Measurements from ENCODE around the gene TSHZ2.
"Not testable (repeated sequence)": the region's sequence is repeated elsewhere in the genome, so short reads cannot be mapped to it uniquely, and the experiment has no call there.

The TSHZ2 gene

GRCh38 chr20:53087037-53087777 lies 115.0 kb downstream of the TSHZ2 start:
- Histone ChIP-seq H3K27me3 (no peaks in the 10 kb centered on the region), H4K20me1 (no peaks in the 10 kb centered on the region), H3K4me2 (no peak overlapping the region), H3K36me3 (no peaks in the 10 kb centered on the region), H3K4me3 (no peak overlapping the region), H3K9ac (no peak overlapping the region), H3K9me3 (no peaks in the 10 kb centered on the region), H3K27ac (no peak overlapping the region), H3K4me1 (no peaks in the 10 kb centered on the region; the same call in 1 of the 2 replicates)
- TF ChIP-seq Cebpa-rat (IDR thresholded peaks at IDR 0.05): no peak

DNA sequence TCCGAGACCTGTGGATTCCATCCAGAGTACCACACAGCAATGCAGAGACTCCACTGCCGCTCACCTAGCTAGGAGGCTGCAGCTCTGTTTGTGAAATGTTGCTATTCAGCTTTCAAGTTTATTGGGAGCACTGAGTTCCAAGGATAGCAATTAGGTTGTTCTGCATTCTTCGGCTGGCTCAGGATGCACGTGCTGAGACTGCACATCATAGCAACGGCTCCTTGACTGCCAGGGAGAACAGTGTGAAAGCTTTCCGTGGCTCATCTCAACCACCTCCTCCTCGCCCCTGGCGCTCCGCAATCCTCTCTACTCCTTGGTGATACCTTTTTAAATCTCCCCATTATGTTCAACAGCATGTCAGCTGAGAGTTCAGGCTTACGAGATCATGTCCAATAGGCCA lies 116.6 kb downstream of the TSHZ2 start:
- H3K27ac ChIP-seq: no peak overlapping the region
- H3K9ac ChIP-seq: no peak overlapping the region
- no peaks in the 10 kb centered on the region for H4K20me1 ChIP-seq
- H3K27me3 ChIP-seq: no peaks in the 10 kb centered on the region
- no peaks in the 10 kb centered on the region for H3K9me3 ChIP-seq
- no peaks in the 10 kb centered on the region for H3K36me3 ChIP-seq
- no peak for TF ChIP-seq Cebpa-rat (IDR thresholded peaks at IDR 0.05)
- no peak overlapping the region for H3K4me2 ChIP-seq
- H3K4me1 ChIP-seq: no peaks in the 10 kb centered on the region; the same call in 1 of the 2 replicates
- no peak overlapping the region for H3K4me3 ChIP-seq

DNA sequence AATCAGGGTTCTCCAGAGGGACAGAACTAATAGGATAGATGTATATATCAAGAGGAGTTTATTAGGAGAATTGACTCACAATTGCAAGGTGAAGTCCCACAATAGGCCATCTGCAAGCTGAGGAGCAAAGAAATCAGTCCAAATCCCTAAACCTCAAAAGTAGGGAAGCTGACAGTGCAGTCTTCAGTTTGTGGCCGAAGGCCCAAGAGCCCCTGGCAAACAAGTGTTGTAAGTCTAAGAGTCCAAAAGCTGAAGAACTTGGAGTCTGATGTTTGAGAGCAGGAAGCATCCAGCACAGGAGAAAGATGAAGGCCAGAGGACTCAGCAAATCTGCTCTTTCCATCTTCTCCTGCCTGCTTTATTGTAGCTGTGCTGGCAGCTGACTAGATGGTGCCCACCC lies 117.7 kb downstream of the TSHZ2 start:
- H4K20me1 ChIP-seq, H3K4me2 ChIP-seq, H3K9me3 ChIP-seq, H3K9ac ChIP-seq, H3K27ac ChIP-seq, H3K36me3 ChIP-seq, H3K4me1 ChIP-seq, H3K27me3 ChIP-seq, H3K4me3 ChIP-seq: not testable (repeated sequence)

DNA sequence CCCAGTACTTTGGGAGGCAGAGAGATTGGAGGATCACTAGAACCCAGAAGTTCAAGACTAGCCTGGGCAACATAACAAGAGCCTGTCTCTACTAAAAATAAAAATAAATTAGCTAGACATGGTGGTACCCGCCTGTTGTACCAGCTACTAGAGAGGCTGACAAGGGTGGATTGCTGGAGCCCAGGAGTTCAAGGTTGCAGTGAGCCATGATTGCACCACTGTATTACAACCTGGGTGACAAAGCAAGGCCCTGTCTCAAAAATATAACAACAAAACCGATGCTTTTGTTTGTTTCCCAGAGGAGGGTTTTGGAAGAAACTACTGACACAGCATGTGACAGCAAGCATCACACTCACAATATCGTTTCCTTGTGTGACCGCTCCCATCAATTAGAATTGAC lies 119.6 kb downstream of the TSHZ2 start:
- no peak for TF ChIP-seq Cebpa-rat (IDR thresholded peaks at IDR 0.05)
- H3K36me3 ChIP-seq: no peaks in the 10 kb centered on the region
- no peaks in the 10 kb centered on the region for H3K4me1 ChIP-seq
- H3K4me2 ChIP-seq: no peak overlapping the region
- H3K9me3 ChIP-seq: no peaks in the 10 kb centered on the region
- no peak overlapping the region for H3K4me3 ChIP-seq
- no peak overlapping the region for H3K9ac ChIP-seq
- H3K27ac ChIP-seq: no peak overlapping the region
- no peaks in the 10 kb centered on the region for H3K27me3 ChIP-seq
- H4K20me1 ChIP-seq: no peaks in the 10 kb centered on the region

DNA sequence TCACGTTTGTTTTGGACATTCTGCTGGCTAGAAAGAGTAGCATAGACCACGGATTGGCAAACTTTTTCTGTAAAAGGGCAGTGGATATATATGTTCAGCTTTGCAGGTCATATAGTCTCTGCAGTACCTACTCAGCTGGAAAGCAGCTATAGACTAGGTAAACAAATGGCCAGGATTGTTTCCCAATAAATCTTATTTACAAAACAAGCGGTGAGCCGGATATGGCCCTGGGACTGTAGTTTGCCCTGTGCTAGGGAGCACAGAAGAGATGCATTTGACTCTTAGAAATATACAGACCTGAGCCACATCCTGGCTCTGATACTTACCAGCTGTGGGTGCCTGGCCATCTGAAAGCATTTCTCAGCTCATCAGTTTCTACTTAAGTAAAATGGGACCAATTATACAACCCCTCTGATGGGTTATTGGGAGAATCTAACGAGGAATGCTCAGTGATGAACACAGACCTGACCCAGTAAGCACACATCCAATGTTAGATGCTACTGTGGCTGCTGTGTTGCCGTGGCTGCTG lies 120.7 kb downstream of the TSHZ2 start:
- Histone ChIP-seq H3K4me2 (no peak overlapping the region), H3K9me3 (no peaks in the 10 kb centered on the region), H3K9ac (no peak overlapping the region), H3K36me3 (no peaks in the 10 kb centered on the region), H3K4me1 (no peaks in the 10 kb centered on the region), H4K20me1 (no peaks in the 10 kb centered on the region), H3K4me3 (no peak overlapping the region), H3K27ac (no peak overlapping the region), H3K27me3 (no peaks in the 10 kb centered on the region)
- no peak for TF ChIP-seq Cebpa-rat (IDR thresholded peaks at IDR 0.05)

DNA sequence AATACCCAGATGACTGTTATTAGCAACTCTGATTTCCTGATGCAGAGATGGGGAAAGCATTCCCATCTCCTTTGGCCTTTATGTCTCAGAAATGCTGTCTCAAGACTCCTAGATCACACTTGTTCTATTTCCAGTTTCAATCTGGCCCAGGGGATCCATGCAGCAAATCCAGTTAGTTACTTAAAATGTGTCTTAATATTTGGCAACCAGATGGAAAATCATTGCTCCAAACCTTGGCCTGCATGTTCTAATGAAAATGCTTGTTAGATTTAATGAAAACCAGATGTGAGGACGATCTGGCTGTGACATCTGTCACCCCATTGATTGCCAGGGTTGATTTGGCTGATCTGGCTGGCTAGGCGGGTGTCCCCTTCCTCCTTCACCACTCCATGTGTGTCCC lies 125.2 kb downstream of the TSHZ2 start:
- no peaks in the 10 kb centered on the region for H3K4me1 ChIP-seq
- H3K4me3 ChIP-seq: no peak overlapping the region
- H3K9ac ChIP-seq: no peak overlapping the region
- no peaks in the 10 kb centered on the region for H3K9me3 ChIP-seq
- no peaks in the 10 kb centered on the region for H4K20me1 ChIP-seq
- no peaks in the 10 kb centered on the region for H3K27me3 ChIP-seq
- no peak overlapping the region for H3K4me2 ChIP-seq
- no peaks in the 10 kb centered on the region for H3K36me3 ChIP-seq
- no peak overlapping the region for H3K27ac ChIP-seq
- TF ChIP-seq Cebpa-rat (IDR thresholded peaks at IDR 0.05): no peak

- H3K4me3 ChIP-seq: no peak overlapping the region
- H3K36me3 ChIP-seq: no peaks in the 10 kb centered on the region
- H3K9ac ChIP-seq: no peak overlapping the region
- H3K9me3 ChIP-seq: no peaks in the 10 kb centered on the region
- peaks cover under 1% of the 10 kb centered on the region; the same call in 1 of the 2 replicates for H3K4me1 ChIP-seq
- no peaks in the 10 kb centered on the region for H4K20me1 ChIP-seq
- H3K27me3 ChIP-seq: no peaks in the 10 kb centered on the region
- H3K4me2 ChIP-seq: no peak overlapping the region
- H3K27ac ChIP-seq: no peak overlapping the region
- TF ChIP-seq Cebpa-rat (IDR thresholded peaks at IDR 0.05): no peak
Measured at GRCh38 chr20:53097791-53098190, 125.6 kb downstream of the TSHZ2 start.

DNA sequence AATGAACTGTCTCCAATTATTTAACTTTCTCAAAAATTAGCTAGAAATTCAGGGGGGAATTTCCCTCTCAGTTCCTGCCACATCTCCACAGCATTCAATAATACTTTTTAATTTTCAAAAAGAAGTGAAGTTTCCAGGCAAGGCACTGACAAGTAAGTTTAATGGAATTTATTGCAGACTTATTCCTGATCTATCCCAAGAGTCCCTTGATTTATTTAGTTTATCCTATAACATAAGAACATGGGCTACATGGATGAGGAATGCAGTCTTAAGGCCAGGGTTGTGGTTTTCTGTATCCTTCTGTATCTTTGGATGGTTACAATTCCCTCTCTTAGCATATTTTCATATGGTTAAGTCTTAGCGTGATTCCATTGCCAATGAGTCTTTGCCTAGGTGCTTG lies 126.5 kb downstream of the TSHZ2 start:
- no peaks in the 10 kb centered on the region for H3K36me3 ChIP-seq
- H3K4me3 ChIP-seq: no peak overlapping the region
- no peaks in the 10 kb centered on the region for H3K9me3 ChIP-seq
- H3K4me2 ChIP-seq: no peak overlapping the region
- no peak for TF ChIP-seq Cebpa-rat (IDR thresholded peaks at IDR 0.05)
- no peaks in the 10 kb centered on the region for H4K20me1 ChIP-seq
- no peak overlapping the region for H3K27ac ChIP-seq
- H3K9ac ChIP-seq: no peak overlapping the region
- H3K4me1 ChIP-seq: peaks cover 8% of the 10 kb centered on the region; the same call in 1 of the 2 replicates
- no peaks in the 10 kb centered on the region for H3K27me3 ChIP-seq

- no peak overlapping the region for H3K4me3 ChIP-seq
- H4K20me1 ChIP-seq: no peaks in the 10 kb centered on the region
- no peak overlapping the region for H3K9ac ChIP-seq
- no peak overlapping the region for H3K27ac ChIP-seq
- no peaks in the 10 kb centered on the region for H3K27me3 ChIP-seq
- peaks cover 8% of the 10 kb centered on the region; the same call in 1 of the 2 replicates for H3K4me1 ChIP-seq
- H3K4me2 ChIP-seq: no peak overlapping the region
- TF ChIP-seq Cebpa-rat (IDR thresholded peaks at IDR 0.05): no peak
- H3K9me3 ChIP-seq: no peaks in the 10 kb centered on the region
- no peaks in the 10 kb centered on the region for H3K36me3 ChIP-seq
Measured at GRCh38 chr20:53099856-53100255, 127.7 kb downstream of the TSHZ2 start.

DNA sequence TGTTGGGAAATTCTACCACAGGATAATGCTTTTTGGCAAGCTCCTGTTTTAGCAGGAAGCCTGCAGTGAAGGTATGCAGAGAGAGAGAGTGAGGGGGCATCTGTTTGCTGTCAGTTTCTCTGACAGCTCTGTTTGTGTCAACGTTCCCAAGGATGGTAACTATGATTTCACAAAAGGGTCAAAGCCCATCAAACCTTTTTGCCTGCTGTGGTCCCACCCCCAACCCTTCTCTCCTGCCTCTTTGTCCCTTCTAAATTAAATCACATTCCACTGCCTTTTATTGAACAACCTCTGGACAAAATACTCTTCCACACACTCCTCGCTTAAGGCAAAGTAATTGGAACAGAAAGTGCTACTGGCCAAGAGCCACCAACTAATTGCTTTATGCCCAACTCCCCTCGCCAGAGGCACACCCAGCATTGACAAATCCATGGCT lies 128.3 kb downstream of the TSHZ2 start:
- Histone ChIP-seq H3K4me2 (no peak overlapping the region), H3K4me1 (peaks cover 8% of the 10 kb centered on the region; the same call in 1 of the 2 replicates), H3K9me3 (no peaks in the 10 kb centered on the region)

More for the DNA sequence above, 128.3 kb downstream of the TSHZ2 start:
- Histone ChIP-seq H3K9ac (no peak overlapping the region), H3K4me3 (no peak overlapping the region), H3K27me3 (no peaks in the 10 kb centered on the region), H3K36me3 (no peaks in the 10 kb centered on the region), H3K27ac (no peak overlapping the region), H4K20me1 (no peaks in the 10 kb centered on the region)
- TF ChIP-seq Cebpa-rat (IDR thresholded peaks at IDR 0.05): no peak

Data from BLaER1 (cell line).